HEK293 (cell line): ENCODE data around the gene CACNA2D3.

ENCODE experiments used
- CTCF ChIA-PET: fragments of 350-600 bp; formaldehyde crosslinking; extraction: SDS; loops from one replicate; lab custom pipeline; 2021; ENCODE audit warnings: antibody characterized with exemption; lab: Yijun Ruan, JAX
- POLR2A ChIA-PET: fragments of 300-600 bp; formaldehyde crosslinking; extraction: SDS; loops from one replicate; lab custom pipeline; 2020; ENCODE audit warnings: antibody characterized with exemption, inconsistent platforms; lab: Yijun Ruan, JAX
- H3K27ac ChIP-seq: fragments of 200-500 bp; sonication (Bioruptor generic); 2 replicates; pipeline ENCODE4 v1.5.1; 2014; ENCODE audit warnings: low read depth, low read length, control low read depth, inconsistent platforms; ENCODE audit errors: extremely low read depth
- H3K36me3 ChIP-seq, 2 experiments: fragments of 200-500 bp in 1 of 2; sonication (Bioruptor generic) in 1 of 2; 1 replicate in 1 of 2; 2 replicates in 1 of 2; pipeline ENCODE4 v1.5.1; 2014 to 2017; ENCODE audit warnings: inconsistent platforms in 2 of 2, low read length in 2 of 2; ENCODE audit not compliant: control insufficient read depth in 2 of 2, insufficient read depth in 1 of 2
- H3K4me1 ChIP-seq: fragments of 200-500 bp; sonication (Bioruptor generic); 2 replicates; pipeline ENCODE4 v1.5.1; 2014; ENCODE audit warnings: mild to moderate bottlenecking, low read length, inconsistent platforms; ENCODE audit not compliant: control insufficient read depth, insufficient read depth
- H3K4me3 ChIP-seq: 2 replicates; pipeline ENCODE4 v1.5.1; 2011; ENCODE audit warnings: low read depth, mild to moderate bottlenecking, control low read depth, low read length, moderate library complexity
- H3K9me3 ChIP-seq: fragments of 200-500 bp; sonication (Bioruptor generic); 2 replicates; pipeline ENCODE4 v1.5.1; 2014; ENCODE audit warnings: low read depth, low read length, inconsistent platforms; ENCODE audit not compliant: control insufficient read depth, insufficient read depth
- BCL11A ChIP-seq: fragments of 450-650 bp; formaldehyde crosslinking; IDR thresholded peaks from 2 replicates; pipeline ENCODE4 v1.5.1; 2016; ENCODE audit warnings: low read depth, missing biosample characterization, missing genetic modification characterization
- GLIS2 ChIP-seq: fragments of 450-650 bp; formaldehyde crosslinking; IDR thresholded peaks from 2 replicates; pipeline ENCODE4 v1.5.1; 2016; ENCODE audit warnings: missing biosample characterization, missing genetic modification characterization
- KLF16 ChIP-seq: fragments of 450-650 bp; formaldehyde crosslinking; IDR thresholded peaks from 2 replicates; pipeline ENCODE4 v1.5.1; 2017; ENCODE audit warnings: missing biosample characterization, missing genetic modification characterization
- KLF8 ChIP-seq: fragments of 450-650 bp; formaldehyde crosslinking; IDR thresholded peaks from 2 replicates; pipeline ENCODE4 v1.5.1; 2016; ENCODE audit warnings: missing biosample characterization, missing genetic modification characterization
- KLF9 ChIP-seq: fragments of 450-650 bp; formaldehyde crosslinking; IDR thresholded peaks from 2 replicates; pipeline ENCODE4 v1.5.1; 2016; ENCODE audit warnings: missing biosample characterization, missing genetic modification characterization, low read depth
- PRDM6 ChIP-seq: fragments of 450-650 bp; formaldehyde crosslinking; IDR thresholded peaks from 2 replicates; pipeline ENCODE4 v1.5.1; 2017; ENCODE audit warnings: missing biosample characterization, missing genetic modification characterization
- SCRT1 ChIP-seq: fragments of 450-650 bp; formaldehyde crosslinking; IDR thresholded peaks from 2 replicates; pipeline ENCODE4 v1.5.1; 2016; ENCODE audit warnings: missing biosample characterization, missing genetic modification characterization, borderline replicate concordance
- ZBTB17 ChIP-seq: fragments of 450-650 bp; formaldehyde crosslinking; IDR thresholded peaks from 2 replicates; pipeline ENCODE4 v1.5.1; 2016; ENCODE audit warnings: missing biosample characterization, missing genetic modification characterization
- ZBTB26 ChIP-seq: fragments of 450-650 bp; formaldehyde crosslinking; optimal IDR thresholded peaks from 2 replicates; pipeline ENCODE3; 2016; ENCODE audit warnings: missing biosample characterization, mild to moderate bottlenecking, missing genetic modification characterization
- ZFHX2 ChIP-seq: fragments of 450-650 bp; formaldehyde crosslinking; conservative IDR thresholded peaks from 2 replicates; pipeline ENCODE4 v1.5.1; 2016; ENCODE audit warnings: missing biosample characterization, missing genetic modification characterization
- ZFP3 ChIP-seq: fragments of 450-650 bp; formaldehyde crosslinking; IDR thresholded peaks from 2 replicates; pipeline ENCODE4 v1.5.1; 2016; ENCODE audit warnings: low read depth, missing biosample characterization, missing genetic modification characterization
- ZIC2 ChIP-seq: fragments of 450-650 bp; formaldehyde crosslinking; IDR thresholded peaks from 2 replicates; pipeline ENCODE4 v1.5.1; 2016; ENCODE audit warnings: missing biosample characterization, missing genetic modification characterization
- ZNF10 ChIP-seq: fragments of 450-650 bp; formaldehyde crosslinking; IDR thresholded peaks from 2 replicates; pipeline ENCODE4 v1.5.1; 2017; ENCODE audit warnings: missing biosample characterization, missing genetic modification characterization
- ZNF169 ChIP-seq: fragments of 450-650 bp; formaldehyde crosslinking; IDR thresholded peaks from 2 replicates; pipeline ENCODE4 v1.5.1; 2016; ENCODE audit warnings: missing biosample characterization, missing genetic modification characterization
- ZNF23 ChIP-seq: fragments of 450-650 bp; formaldehyde crosslinking; IDR thresholded peaks from 2 replicates; pipeline ENCODE4 v1.5.1; 2016; ENCODE audit warnings: missing biosample characterization, missing genetic modification characterization, borderline replicate concordance
- ZNF274 ChIP-seq, 2 experiments: fragments of 200-500 bp in 1 of 2; fragments of 450-650 bp in 1 of 2; sonication (Bioruptor generic) in 1 of 2; formaldehyde crosslinking in 1 of 2; IDR thresholded peaks; 2 replicates each; pipeline versions ENCODE4 v1.5.1 to v1.6.1; 2014 to 2016; ENCODE audit warnings: borderline replicate concordance in 1 of 2, inconsistent platforms in 1 of 2, low read length in 1 of 2, missing biosample characterization in 1 of 2, missing genetic modification characterization in 1 of 2
- ZNF292 ChIP-seq: fragments of 450-650 bp; formaldehyde crosslinking; IDR thresholded peaks from 2 replicates; pipeline ENCODE4 v1.5.1; 2016; ENCODE audit warnings: low read depth, missing biosample characterization, missing genetic modification characterization, borderline replicate concordance
- ZNF426 ChIP-seq: fragments of 450-650 bp; formaldehyde crosslinking; IDR thresholded peaks from 2 replicates; pipeline ENCODE4 v1.5.1; 2017; ENCODE audit warnings: missing biosample characterization, missing genetic modification characterization, mild to moderate bottlenecking, inconsistent platforms, moderate library complexity
- ZNF449 ChIP-seq: fragments of 450-650 bp; formaldehyde crosslinking; IDR thresholded peaks from 2 replicates; pipeline ENCODE4 v1.5.1; 2017; ENCODE audit warnings: missing biosample characterization, mild to moderate bottlenecking, missing genetic modification characterization, moderate library complexity
- ZNF510 ChIP-seq: fragments of 450-650 bp; formaldehyde crosslinking; IDR thresholded peaks from 2 replicates; pipeline ENCODE4 v1.5.1; 2018; ENCODE audit warnings: mild to moderate bottlenecking, missing genetic modification characterization, missing biosample characterization; ENCODE audit not compliant: insufficient replicate concordance
- ZNF707 ChIP-seq: fragments of 450-650 bp; formaldehyde crosslinking; IDR thresholded peaks from 2 replicates; pipeline ENCODE4 v1.5.1; 2016; ENCODE audit warnings: missing biosample characterization, missing genetic modification characterization
- ZNF76 ChIP-seq: fragments of 450-650 bp; formaldehyde crosslinking; IDR thresholded peaks from 2 replicates; pipeline ENCODE4; 2016; ENCODE audit warnings: low read depth, missing biosample characterization, missing genetic modification characterization, borderline replicate concordance
- ZNF776 ChIP-seq: fragments of 450-650 bp; formaldehyde crosslinking; IDR thresholded peaks from 2 replicates; pipeline ENCODE4 v1.5.0; 2017; ENCODE audit warnings: missing biosample characterization, missing genetic modification characterization, borderline replicate concordance

Gene CACNA2D3

GRCh38 chr3:54710954-54711353 is 588.6 kb downstream of the CACNA2D3 start (continued):
- TF ChIP-seq ZNF274 (IDR thresholded peaks at IDR 0.05; ENCODE audit: low read length) (no peak), ZNF274 (tag by site-specific recombination; IDR thresholded peaks at IDR 0.05; ENCODE audit: borderline replicate concordance) (no peak), ZBTB26 (no peak), KLF8 (tag by site-specific recombination) (no peak)

GRCh38 chr3:54712539-54712938 is 590.2 kb downstream of the CACNA2D3 start:
- no peak overlapping the region for H3K27ac ChIP-seq
- no peaks in the 10 kb centered on the region for H3K9me3 ChIP-seq
- no peaks in the 10 kb centered on the region for H3K4me1 ChIP-seq
- ChIA-PET CTCF (no interaction called here), POLR2A (interaction anchor here (0.6 kb wide), 2 partner anchors 81 to 659 kb away, joined by 3 read pairs; no protein-coding TSS in a partner anchor)
- no peaks in the 10 kb centered on the region for H3K36me3 ChIP-seq
- TF ChIP-seq ZNF776 (no peak), ZNF707 (no peak), ZFP3 (tag by site-specific recombination) (no peak), ZNF76 (no peak), KLF16 (tag by site-specific recombination) (no peak), ZNF10 (tag by site-specific recombination) (no peak), ZNF449 (tag by site-specific recombination) (no peak), KLF8 (tag by site-specific recombination) (no peak), ZBTB17 (tag by site-specific recombination) (no peak), GLIS2 (tag by site-specific recombination) (no peak), ZNF23 (tag by site-specific recombination) (no peak)
- no peak overlapping the region for H3K4me3 ChIP-seq

- no peaks in the 10 kb centered on the region for H3K9me3 ChIP-seq
- no peak overlapping the region for H3K27ac ChIP-seq
- no peak overlapping the region for H3K4me3 ChIP-seq
- ChIA-PET POLR2A (interaction anchor here (0.6 kb wide), 1 partner anchor 81 kb away, joined by 3 read pairs; no protein-coding TSS in a partner anchor), CTCF (no interaction called here)
- TF ChIP-seq ZNF292 (tag by site-specific recombination): no peak
- TF ChIP-seq KLF9 (tag by site-specific recombination): no peak
- no peak for TF ChIP-seq ZNF510 (tag by site-specific recombination)
- TF ChIP-seq ZIC2 (tag by site-specific recombination): no peak
- TF ChIP-seq SCRT1 (tag by site-specific recombination): no peak
- H3K36me3 ChIP-seq: no peaks in the 10 kb centered on the region
- H3K4me1 ChIP-seq: no peaks in the 10 kb centered on the region
These were observed 590.7 kb downstream of the CACNA2D3 start for GRCh38 chr3:54713031-54713430.

GRCh38 chr3:54713455-54713854 is 591.1 kb downstream of the CACNA2D3 start:
- TF ChIP-seq ZNF426 (tag by site-specific recombination) (no peak), ZFHX2 (tag by site-specific recombination) (no peak), ZNF169 (no peak), BCL11A (tag by site-specific recombination) (no peak), ZNF449 (tag by site-specific recombination) (no peak), ZNF776 (no peak), PRDM6 (tag by site-specific recombination) (no peak)
- ChIA-PET POLR2A (no interaction called here), CTCF (no interaction called here)

More at GRCh38 chr3:54713455-54713854, 591.1 kb downstream of the CACNA2D3 start:
- H3K4me1 ChIP-seq: no peaks in the 10 kb centered on the region
- no peaks in the 10 kb centered on the region for H3K36me3 ChIP-seq
- H3K27ac ChIP-seq: no peak overlapping the region
- no peaks in the 10 kb centered on the region for H3K9me3 ChIP-seq
- no peak overlapping the region for H3K4me3 ChIP-seq
